Transverse colon (tissue), 4 donors: Measurements from ENCODE around the gene AMER3. TPM values are rescaled to one million over a fixed set of nuclear protein-coding genes. Genes with fewer than 3 reads are reported as not detected.

Experiments used
- DNase-seq: peaks from one replicate; pipeline ENCODE4 v3.0.0-alpha.2; 2019
- H3K27ac ChIP-seq, 4 donors: fragments of 200-600 bp; sonication (generic); 2 replicates each; pipeline ENCODE4 v1.5.1; 2016 to 2018; ENCODE audit warnings: inconsistent platforms in 4 of 4
- H3K27me3 ChIP-seq: fragments of 200-600 bp; sonication (generic); 2 replicates; pipeline ENCODE4 v1.5.1; 2017; ENCODE audit warnings: inconsistent platforms
- H3K36me3 ChIP-seq, 4 donors: fragments of 200-600 bp; sonication (generic); 2 replicates each; pipeline ENCODE4 v1.5.1; 2017 to 2019; ENCODE audit warnings: inconsistent platforms in 4 of 4
- H3K4me1 ChIP-seq, 4 donors: fragments of 200-600 bp; sonication (generic); 2 replicates each; pipeline ENCODE4 v1.5.1; 2017 to 2020; ENCODE audit warnings: inconsistent platforms in 4 of 4
- H3K4me3 ChIP-seq, 4 donors: fragments of 200-600 bp; sonication (generic); 1 replicate in 1 of 4; 2 replicates in 3 of 4; pipeline versions ENCODE4 v1.5.1 to v1.6.1; 2017 to 2019; ENCODE audit warnings: inconsistent platforms in 4 of 4
- H3K9me3 ChIP-seq, 2 donors: fragments of 200-600 bp; sonication (generic); 2 replicates each; pipeline ENCODE4 v1.5.1; 2017 to 2019; ENCODE audit warnings: inconsistent platforms in 2 of 2
- EP300 ChIP-seq: sonication (generic); formaldehyde crosslinking; IDR thresholded peaks from one replicate; pipeline ENCODE4 v1.6.1; 2017; ENCODE audit warnings: antibody characterized with exemption, low read depth
- POLR2A ChIP-seq: fragments of 450-650 bp; IDR thresholded peaks from one replicate; pipeline ENCODE4 v1.6.1; 2016; ENCODE audit warnings: antibody characterized with exemption, mild to moderate bottlenecking, moderate library complexity
- POLR2AphosphoS5 ChIP-seq, 3 donors: sonication (generic); formaldehyde crosslinking; IDR thresholded peaks; one replicate each; pipeline ENCODE4 v1.6.1; 2016; ENCODE audit warnings: antibody characterized with exemption in 3 of 3
- WGBS, 2 donors: methylation state at CpG; one replicate each; pipeline ENCODE4 v1.1.5; 2018; ENCODE audit warnings: low coverage in 1 of 2; 5-methylcytosine and 5-hydroxymethylcytosine counted together
- in situ Hi-C, 4 donors: fragments of 200-750 bp; cut with MboI; loops; one replicate each; pipeline versions ENCODE4 v1.15.0 to v1.15.1; 2017; ENCODE audit warnings: low sequenced_read_pairs in 3 of 4, low pct_ligation_motif_present in 1 of 4, low pct_unique_long_range_greater_than_20kb in 1 of 4
- intact Hi-C: fragments of 100-400 bp; cut with DNase I; formaldehyde crosslinking; loops from one replicate; pipeline ENCODE4 v1.15.1; 2023; ENCODE audit warnings: low total_unique reads
- total RNA-seq, 4 donors: library from RNA; depleted of rRNA; stranded (reverse); fragments of >200 nt; gene quantifications; one replicate each; pipeline ENCODE4 v1.1.0, GENCODE V29; 2016
- TF ChIP-seq, protein P1 (sequence below), 5 experiments: fragments of 200-600 bp in 3 of 5; fragments of 450-650 bp in 2 of 5; sonication (generic) in 3 of 5; IDR thresholded peaks; 1 replicate in 2 of 5; 2 replicates in 3 of 5; pipeline ENCODE4 v1.5.1; 2016 to 2017; ENCODE audit warnings: antibody characterized with exemption in 5 of 5, inconsistent platforms in 3 of 5, mild to moderate bottlenecking in 2 of 5, moderate library complexity in 1 of 5

Gene AMER3
- total RNA-seq, 4 donors from 2014 or later: 0.27 to 0.32 TPM; not detected in 2

DNA sequence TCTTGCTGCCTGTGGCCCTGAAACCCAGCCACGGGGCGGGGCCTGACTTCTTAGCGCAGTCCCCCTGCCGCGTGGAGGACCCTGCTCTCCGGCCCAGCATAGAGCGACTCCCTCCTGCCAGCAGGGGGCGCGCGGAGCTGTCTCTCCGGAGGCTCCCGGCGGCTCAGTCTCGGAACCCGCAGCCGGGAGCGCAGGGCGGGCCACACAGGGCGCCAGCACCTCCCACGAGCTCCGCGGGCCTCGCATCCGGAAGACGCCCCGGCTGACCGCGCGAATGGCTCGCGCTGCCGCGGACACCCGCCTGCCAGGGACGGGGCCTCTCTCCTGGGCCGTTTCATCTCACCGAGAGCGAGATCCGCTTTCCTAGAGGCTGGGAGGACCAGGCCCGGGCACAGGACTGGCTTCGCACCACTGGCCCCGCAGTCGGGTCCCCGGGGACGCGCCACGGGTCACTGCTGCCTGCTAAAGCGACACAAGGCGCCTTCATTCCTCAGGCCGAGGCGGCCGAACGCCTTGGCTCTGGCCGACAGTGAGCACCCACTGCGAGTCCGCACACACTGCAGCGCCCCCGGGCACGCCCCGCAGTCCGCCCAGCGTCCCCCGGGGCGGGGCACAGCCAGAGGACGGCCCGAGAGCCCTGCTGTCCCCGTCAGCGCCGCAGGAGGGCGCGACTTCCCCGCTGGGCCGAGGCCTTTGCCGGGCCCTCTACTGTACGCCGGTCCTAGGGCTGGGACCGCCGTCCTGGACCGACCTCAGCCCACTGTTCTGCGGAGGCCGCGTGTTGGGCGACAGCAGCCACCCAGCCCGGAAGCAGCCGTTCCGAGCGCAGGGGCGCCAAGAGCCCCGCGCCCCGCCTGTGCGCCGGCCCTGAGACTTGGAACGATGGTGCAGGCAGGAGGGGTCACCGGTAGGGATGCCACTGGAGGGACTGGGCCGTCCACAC is 42.4 kb downstream of the AMER3 start:
- Histone ChIP-seq H3K9me3 (no peaks in the 10 kb centered on the region), H3K4me1 (peaks cover 0 to 14% (median 7%) of the 10 kb centered on the region in 4 donors), H3K36me3 (no peaks in the 10 kb centered on the region), H3K27ac (peak overlapping the region; percentile 90 to 95 (median 92)), H3K4me3 (peak overlapping the region; percentile 52 to 78 (median 68)), H3K27me3 (no peaks in the 10 kb centered on the region)
- in situ Hi-C loops: loop anchor here in 1 of 4 donors (10.0 kb wide), 1 partner anchor 77 kb away; no protein-coding TSS in a partner anchor
- WGBS, 2 donors: 1% methylated on average over 43 of the region's 96 CpGs; no CpG with 5 or more reads in 1 of the 2 donors
- intact Hi-C loops: loop anchor here (2.0 to 5.0 kb wide), 2 partner anchors 77 to 125 kb away; no protein-coding TSS in a partner anchor
- peak; percentile 91 for DNase-seq
- TF ChIP-seq, protein P1, sequence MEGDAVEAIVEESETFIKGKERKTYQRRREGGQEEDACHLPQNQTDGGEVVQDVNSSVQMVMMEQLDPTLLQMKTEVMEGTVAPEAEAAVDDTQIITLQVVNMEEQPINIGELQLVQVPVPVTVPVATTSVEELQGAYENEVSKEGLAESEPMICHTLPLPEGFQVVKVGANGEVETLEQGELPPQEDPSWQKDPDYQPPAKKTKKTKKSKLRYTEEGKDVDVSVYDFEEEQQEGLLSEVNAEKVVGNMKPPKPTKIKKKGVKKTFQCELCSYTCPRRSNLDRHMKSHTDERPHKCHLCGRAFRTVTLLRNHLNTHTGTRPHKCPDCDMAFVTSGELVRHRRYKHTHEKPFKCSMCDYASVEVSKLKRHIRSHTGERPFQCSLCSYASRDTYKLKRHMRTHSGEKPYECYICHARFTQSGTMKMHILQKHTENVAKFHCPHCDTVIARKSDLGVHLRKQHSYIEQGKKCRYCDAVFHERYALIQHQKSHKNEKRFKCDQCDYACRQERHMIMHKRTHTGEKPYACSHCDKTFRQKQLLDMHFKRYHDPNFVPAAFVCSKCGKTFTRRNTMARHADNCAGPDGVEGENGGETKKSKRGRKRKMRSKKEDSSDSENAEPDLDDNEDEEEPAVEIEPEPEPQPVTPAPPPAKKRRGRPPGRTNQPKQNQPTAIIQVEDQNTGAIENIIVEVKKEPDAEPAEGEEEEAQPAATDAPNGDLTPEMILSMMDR (IDR thresholded peaks at IDR 0.05): peak; percentile 80 to 91 (median 84)
- TF ChIP-seq EP300 (no peak), POLR2AphosphoS5 (IDR thresholded peaks at IDR 0.05) (peak in 2 of 3 donors; percentile 40 to 60), POLR2A (peak; percentile 41)

DNA sequence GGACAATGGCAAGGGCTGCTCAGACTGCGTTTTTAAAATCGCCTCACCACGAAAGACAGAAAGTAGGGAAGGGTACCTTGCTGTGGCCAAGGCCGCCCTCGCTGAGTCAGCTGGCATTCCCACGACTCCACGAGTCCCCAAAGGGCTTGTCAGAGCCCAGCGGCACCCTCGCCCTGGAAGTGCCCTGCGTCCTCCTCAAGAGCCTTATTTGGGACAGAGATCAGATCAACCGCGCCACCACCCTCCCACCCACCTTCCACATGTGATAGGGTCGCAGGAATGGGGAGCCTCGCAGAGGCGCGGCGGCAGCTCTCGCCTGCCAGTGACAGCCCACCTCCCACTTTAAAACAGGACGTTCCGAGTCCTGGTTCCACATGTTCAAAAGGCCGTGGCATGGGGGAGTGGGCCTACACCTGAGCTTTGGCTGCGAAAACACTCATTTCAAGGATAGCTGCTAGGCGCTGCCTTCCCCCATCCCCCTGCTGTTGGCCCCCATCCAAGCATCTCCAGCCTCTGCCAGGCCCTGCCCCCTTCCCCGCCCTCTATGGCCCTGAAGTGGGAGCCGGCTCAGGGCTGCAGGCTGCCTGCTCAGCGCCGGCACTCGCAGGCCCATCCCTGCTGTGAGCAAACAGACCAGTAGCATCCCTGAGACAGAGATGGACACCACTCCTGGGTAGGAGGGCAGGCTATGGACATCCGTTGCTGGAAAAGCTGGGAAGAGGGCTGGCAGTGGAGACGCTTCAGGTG is 43.3 kb downstream of the AMER3 start:
- no peak for DNase-seq
- H3K36me3 ChIP-seq: no peaks in the 10 kb centered on the region
- H3K4me1 ChIP-seq: peaks cover 0 to 14% (median 7%) of the 10 kb centered on the region in 4 donors
- H3K9me3 ChIP-seq: no peaks in the 10 kb centered on the region
- intact Hi-C loops: loop anchor here (5.0 kb wide), 1 partner anchor 124 kb away; no protein-coding TSS in a partner anchor
- H3K4me3 ChIP-seq: peak overlapping the region in 3 of 4 donors; percentile 52 to 72 (median 65)
- in situ Hi-C loops: loop anchor here in 1 of 4 donors (10.0 kb wide), 1 partner anchor 76 kb away; no protein-coding TSS in a partner anchor
- TF ChIP-seq POLR2A (no peak), EP300 (no peak), POLR2AphosphoS5 (IDR thresholded peaks at IDR 0.05) (no peak)
- TF ChIP-seq, protein P1 (IDR thresholded peaks at IDR 0.05): no peak
- peak overlapping the region; percentile 90 to 95 (median 92) for H3K27ac ChIP-seq
- H3K27me3 ChIP-seq: no peaks in the 10 kb centered on the region
- 41% methylated on average over 26 of the region's 30 CpGs; no CpG with 5 or more reads in 1 of the 2 donors for WGBS, 2 donors

DNA sequence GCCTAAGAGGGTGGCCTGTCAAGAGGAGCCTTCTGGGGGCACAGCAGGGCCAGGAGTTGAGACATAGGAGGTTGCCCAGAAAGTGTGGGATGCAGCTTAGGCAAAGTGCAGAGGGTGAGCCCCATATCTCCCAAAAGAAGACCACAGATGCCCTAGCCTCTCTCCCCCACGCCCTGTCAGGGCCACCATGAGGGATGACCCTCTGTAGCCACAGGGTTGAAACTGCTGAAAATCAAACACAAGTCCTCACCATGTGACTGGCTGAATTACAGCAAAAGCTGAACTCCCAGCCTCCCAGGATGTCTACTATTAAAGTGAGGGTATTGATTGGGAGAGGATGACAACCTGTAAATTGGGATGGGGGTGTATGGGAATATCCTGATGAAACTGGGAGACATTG is 44.0 kb downstream of the AMER3 start:
- in situ Hi-C loops: loop anchor here in 1 of 4 donors (10.0 kb wide), 1 partner anchor 76 kb away; no protein-coding TSS in a partner anchor

More for the DNA sequence above, 44.0 kb downstream of the AMER3 start:
- H3K4me1 ChIP-seq: peaks cover 0 to 14% (median 7%) of the 10 kb centered on the region in 4 donors
- H3K4me3 ChIP-seq: no peak overlapping the region
- no peaks in the 10 kb centered on the region for H3K36me3 ChIP-seq
- H3K9me3 ChIP-seq: no peaks in the 10 kb centered on the region
- TF ChIP-seq POLR2AphosphoS5 (IDR thresholded peaks at IDR 0.05): no peak
- TF ChIP-seq EP300: no peak
- TF ChIP-seq POLR2A: no peak
- TF ChIP-seq, protein P1 (IDR thresholded peaks at IDR 0.05): no peak
- no peak overlapping the region for H3K27ac ChIP-seq
- WGBS, 2 donors: 86% methylated on average over 1 of the region's 1 CpG; no CpG with 5 or more reads in 1 of the 2 donors
- no peak for DNase-seq
- H3K27me3 ChIP-seq: no peaks in the 10 kb centered on the region
- intact Hi-C loops: loop anchor here (5.0 kb wide), 1 partner anchor 123 kb away; no protein-coding TSS in a partner anchor
